ENCODE results near the gene TMEM220. TPM values are rescaled to one million over a fixed set of nuclear protein-coding genes. Genes with fewer than 3 reads are reported as not detected.

TMEM220 gene
- total RNA-seq, 1 experiment from 2014 or later: 4.0 TPM

GRCh38 chr17:10758062-10758461 lies 28.2 kb upstream of the TMEM220 start:
- H3K27me3 Mint-ChIP-seq (ENCODE audit: low read depth): no peaks in the 10 kb centered on the region
- ChIA-PET CTCF (interaction anchor here (0.6 to 1.7 kb wide), 4 partner anchors 9 to 118 kb away, joined by 3 to 7 read pairs (median 4); no protein-coding TSS in a partner anchor), POLR2A (no interaction called here)
- H3K27ac Mint-ChIP-seq: no peak overlapping the region; the same call in 1 of the 2 replicates
- H3K36me3 Mint-ChIP-seq: no peaks in the 10 kb centered on the region
- peaks cover 58% of the 10 kb centered on the region for H3K4me1 Mint-ChIP-seq
- no peak for TF ChIP-seq ZSCAN18 (CRISPR knock-in tag; IDR thresholded peaks at IDR 0.05)
- no peak for TF ChIP-seq ERG (CRISPR knock-in tag; IDR thresholded peaks at IDR 0.05)
- no peak for TF ChIP-seq ATF6 (CRISPR knock-in tag; IDR thresholded peaks at IDR 0.05)
- TF ChIP-seq SMAD3 (CRISPR knock-in tag; IDR thresholded peaks at IDR 0.05; ENCODE audit: borderline replicate concordance): no peak
- ATAC-seq (no peak), DNase-seq (ENCODE audit: low spot score) (no peak)
- H3K9me3 Mint-ChIP-seq: no peaks in the 10 kb centered on the region
- no peak overlapping the region for H3K4me3 Mint-ChIP-seq

- Mint-ChIP-seq H3K4me1 (peaks cover 58% of the 10 kb centered on the region), H3K27me3 (ENCODE audit: low read depth) (no peaks in the 10 kb centered on the region), H3K36me3 (no peaks in the 10 kb centered on the region), H3K4me3 (no peak overlapping the region), H3K27ac (no peak overlapping the region), H3K9me3 (no peaks in the 10 kb centered on the region)
- TF ChIP-seq ETV6 (CRISPR knock-in tag; IDR thresholded peaks at IDR 0.05) (no peak), E2F4 (CRISPR knock-in tag; IDR thresholded peaks at IDR 0.05; ENCODE audit: borderline replicate concordance, low read depth) (no peak), NFYB (CRISPR knock-in tag; conservative IDR thresholded peaks at IDR 0.05; ENCODE audit: low read depth) (no peak), ZNF317 (CRISPR knock-in tag; IDR thresholded peaks at IDR 0.05; ENCODE audit: borderline replicate concordance, low read depth) (no peak), ATF2 (CRISPR knock-in tag; IDR thresholded peaks at IDR 0.05; ENCODE audit: borderline replicate concordance, low read depth) (no peak), ZNF425 (CRISPR knock-in tag; conservative IDR thresholded peaks at IDR 0.05) (no peak), RORB (CRISPR knock-in tag; IDR thresholded peaks at IDR 0.05) (no peak), SMAD4 (CRISPR knock-in tag; IDR thresholded peaks at IDR 0.05) (no peak), RELA (CRISPR knock-in tag; IDR thresholded peaks at IDR 0.05; ENCODE audit: borderline replicate concordance) (no peak), ZNF671 (CRISPR knock-in tag; IDR thresholded peaks at IDR 0.05) (no peak), NR2C2 (CRISPR knock-in tag; IDR thresholded peaks at IDR 0.05) (no peak), NR3C1 (CRISPR knock-in tag; conservative IDR thresholded peaks at IDR 0.05; ENCODE audit: low read depth) (no peak), ZNF512 (CRISPR knock-in tag; IDR thresholded peaks at IDR 0.05; ENCODE audit: borderline replicate concordance) (no peak), ZNF138 (CRISPR knock-in tag; conservative IDR thresholded peaks at IDR 0.05) (no peak), ZNF423 (CRISPR knock-in tag; IDR thresholded peaks at IDR 0.05) (no peak), HMGA2 (CRISPR knock-in tag; IDR thresholded peaks at IDR 0.05) (no peak), IRF1 (CRISPR knock-in tag; IDR thresholded peaks at IDR 0.05) (no peak), TP53 (CRISPR knock-in tag; IDR thresholded peaks at IDR 0.05) (no peak), NFATC4 (CRISPR knock-in tag; IDR thresholded peaks at IDR 0.05) (no peak), TEAD1 (CRISPR knock-in tag; IDR thresholded peaks at IDR 0.05) (no peak)
- ChIA-PET POLR2A (no interaction called here), CTCF (interaction anchor here (0.6 to 1.7 kb wide), 4 partner anchors 15 to 118 kb away, joined by 3 to 7 read pairs (median 4); no protein-coding TSS in a partner anchor)
- no peak for ATAC-seq
- DNase-seq (ENCODE audit: low spot score): no peak
Measured at GRCh38 chr17:10757647-10758046, 27.8 kb upstream of the TMEM220 start.
